NCI-H2107 treated with DMSO at 0.1 percent for 48 hours (cell line): ENCODE results near the gene ITSN2.
"Not testable (repeated sequence)": the region's sequence is repeated elsewhere in the genome, so short reads cannot be mapped to it uniquely, and the experiment has no call there.

Experiments
- DNase-seq: peaks from one replicate; lab custom pipeline; 2025; ENCODE audit not compliant: unreplicated experiment; lab: John Stamatoyannopoulos, UW

The ITSN2 gene

GRCh38 chr2:24365051-24365450 is 4.7 kb upstream of the ITSN2 start:
- DNase-seq, result no peak

- DNase-seq, result no peak
Measured at GRCh38 chr2:24363301-24363700, 3.0 kb upstream of the ITSN2 start.

GRCh38 chr2:24362253-24362652 is 1.9 kb upstream of the ITSN2 start:
- no peak for DNase-seq

DNA sequence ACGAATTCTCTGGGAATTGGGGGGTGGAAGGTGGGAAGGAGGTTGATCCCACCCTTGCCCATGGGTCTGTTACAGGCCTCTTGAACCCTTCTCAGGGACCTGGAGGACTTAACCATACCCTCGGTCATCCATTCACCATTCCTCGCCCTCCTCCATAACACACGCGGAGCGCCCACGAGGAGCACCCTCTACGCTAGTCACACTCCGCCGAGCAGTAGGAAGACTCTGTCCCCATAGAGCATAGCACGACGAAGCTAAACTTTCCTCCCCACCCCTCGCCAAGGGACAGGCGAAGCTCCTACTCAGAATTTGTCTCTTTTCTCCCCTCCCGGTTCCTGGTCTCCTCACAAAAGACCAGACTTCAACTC is 611 bp upstream of the ITSN2 start:
- DNase-seq, result no peak

- DNase-seq, result peak; percentile 54
Measured at GRCh38 chr2:24359129-24360049, 947 bp downstream of the ITSN2 start.

- not testable (repeated sequence) for DNase-seq
Measured at GRCh38 chr2:24357767-24358166, 2.6 kb downstream of the ITSN2 start.

GRCh38 chr2:24357115-24357514 is 3.2 kb downstream of the ITSN2 start:
- not testable (repeated sequence) for DNase-seq

DNA sequence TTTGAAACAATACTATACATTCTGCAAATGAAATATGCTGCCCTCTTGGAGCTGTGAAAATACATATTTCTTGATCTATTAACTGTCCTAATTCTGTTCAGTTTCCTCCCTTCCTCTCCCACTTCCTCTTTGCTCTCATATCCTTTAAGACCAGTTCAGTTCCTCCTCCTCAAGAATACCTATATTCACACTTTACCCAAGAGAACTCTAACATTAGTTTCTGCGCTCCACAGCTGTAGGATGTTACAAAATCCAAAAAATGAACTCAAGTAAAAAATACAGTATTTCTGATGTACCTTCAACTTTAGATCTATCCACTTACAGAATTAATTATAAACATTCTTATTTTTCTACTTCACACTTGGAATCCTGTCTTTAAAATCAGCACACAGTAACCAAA is 5.4 kb downstream of the ITSN2 start:
- DNase-seq, result no peak

DNA sequence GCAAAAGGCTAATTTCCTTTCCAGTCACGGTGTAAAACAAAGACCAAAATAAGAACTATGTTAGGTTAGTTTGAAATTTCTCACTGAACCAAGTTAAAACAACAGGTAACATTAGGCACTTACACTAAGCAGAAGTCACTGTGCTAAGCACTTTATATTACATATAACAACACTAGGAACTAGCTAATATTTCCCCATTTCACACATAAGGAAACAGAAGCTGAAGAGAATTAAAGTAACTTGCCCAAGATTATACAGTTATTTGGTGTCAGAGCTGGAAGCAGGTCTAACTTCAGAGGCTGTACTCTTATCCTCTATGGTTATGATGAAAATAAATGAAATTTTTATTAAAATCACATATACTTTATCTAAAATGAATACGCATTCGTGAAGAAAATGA is 5.9 kb downstream of the ITSN2 start:
- no peak for DNase-seq

DNA sequence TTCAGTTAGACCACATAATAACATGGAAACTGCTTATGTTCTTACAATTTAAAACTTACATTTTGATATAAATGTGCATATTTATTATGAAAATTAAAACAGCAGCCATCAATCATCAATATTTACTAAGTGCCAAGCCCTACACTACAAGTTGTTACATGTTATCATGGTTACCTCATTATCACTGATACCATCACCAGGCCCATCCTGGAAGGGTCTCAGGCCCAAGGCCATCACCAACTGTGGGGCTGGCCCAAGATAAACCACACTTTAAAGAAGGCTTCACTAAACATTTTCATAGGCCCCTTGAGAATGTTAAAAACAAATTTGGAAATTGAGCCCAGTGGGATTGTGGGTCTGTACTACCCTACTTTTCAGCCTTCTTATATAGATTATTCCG is 6.4 kb downstream of the ITSN2 start:
- no peak for DNase-seq

DNA sequence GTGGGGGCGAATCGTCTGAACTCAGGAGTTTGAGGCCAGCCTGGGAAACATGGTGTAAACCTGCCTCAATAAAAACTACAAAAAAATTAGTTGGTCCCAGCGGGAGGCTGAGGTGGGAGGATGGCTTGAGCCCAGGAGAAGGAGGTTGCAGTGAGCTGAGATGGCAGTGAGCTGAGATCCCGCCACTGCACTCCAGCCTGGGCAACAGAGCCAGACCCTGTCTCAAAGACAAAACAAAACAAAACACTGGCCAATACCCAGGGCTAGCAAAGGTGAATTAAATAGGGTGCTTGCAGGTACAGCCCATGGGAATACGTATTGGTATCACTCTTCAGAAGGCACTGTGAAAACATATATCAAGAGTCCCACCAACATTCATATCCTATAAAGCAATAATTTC is 7.0 kb downstream of the ITSN2 start:
- no peak for DNase-seq

- DNase-seq, result no peak
Measured at GRCh38 chr2:24352664-24353063, 7.7 kb downstream of the ITSN2 start.

DNA sequence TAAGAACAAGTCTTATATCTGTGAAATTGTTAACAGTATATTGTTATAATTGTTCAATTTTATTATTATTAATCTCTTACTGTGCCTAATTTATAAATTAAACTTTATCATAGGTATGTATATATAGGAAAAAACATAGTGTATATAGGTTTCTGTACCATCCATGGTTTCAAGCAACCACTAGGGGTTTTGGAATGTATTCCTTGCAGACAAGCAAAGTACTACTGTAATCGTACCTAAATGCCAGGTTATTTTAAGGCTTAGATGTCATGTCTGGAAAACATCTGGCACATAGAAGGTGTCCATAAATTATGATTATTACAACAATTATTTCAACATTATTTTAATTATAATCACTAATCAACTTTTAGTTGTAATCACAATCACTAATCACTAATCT is 8.4 kb downstream of the ITSN2 start:
- DNase-seq, result no peak

DNA sequence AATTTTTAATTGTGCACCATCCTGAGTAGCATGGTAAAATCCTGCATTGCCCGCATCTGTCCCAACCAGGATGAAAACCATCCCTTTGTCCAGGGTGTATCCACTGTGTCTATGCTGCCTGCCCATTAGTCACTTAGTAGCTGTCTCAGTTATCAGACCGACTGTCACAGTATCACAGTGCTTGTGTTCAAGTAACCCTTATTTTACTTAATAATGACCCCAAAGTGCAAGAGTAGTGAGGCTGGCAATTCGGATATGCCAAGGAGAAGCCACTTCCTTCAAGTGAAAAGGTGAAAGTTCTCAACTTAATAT is 8.8 kb downstream of the ITSN2 start:
- DNase-seq, result no peak

DNA sequence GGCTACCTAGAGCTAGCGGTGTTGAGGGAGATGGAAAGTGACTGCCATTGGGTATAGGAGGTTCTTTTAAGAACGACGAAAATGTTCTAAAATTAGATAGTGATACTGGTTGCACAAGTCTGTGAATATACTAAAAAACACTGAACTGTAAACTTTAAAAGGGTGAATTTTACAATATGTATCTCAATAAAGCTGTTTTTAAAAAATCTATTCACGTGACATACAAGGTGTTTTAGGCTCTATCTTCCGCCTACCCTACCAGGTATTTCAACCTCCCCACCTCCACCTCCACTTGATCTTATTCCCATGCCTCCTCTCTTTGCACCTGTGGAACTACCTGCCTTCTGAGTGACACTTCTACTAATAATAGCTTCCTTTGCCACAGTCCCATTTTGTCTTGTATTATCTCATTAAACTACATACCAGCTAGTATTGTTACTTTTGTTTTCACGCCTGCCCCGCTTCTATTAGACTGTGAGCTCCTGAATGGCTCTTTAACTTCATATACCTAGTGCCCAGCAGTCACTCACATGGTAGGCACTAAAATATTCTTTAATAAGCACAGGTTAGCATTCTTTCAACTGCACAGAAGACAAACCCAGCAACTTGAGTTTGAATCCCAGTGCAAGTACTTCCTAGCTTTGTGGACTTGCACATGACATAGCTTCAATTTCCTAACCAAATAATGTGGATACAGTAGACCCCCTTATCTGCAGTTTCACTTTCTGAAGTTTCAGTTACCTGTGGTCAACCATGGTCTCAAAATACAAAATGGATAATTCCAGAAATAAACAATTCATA is 9.3 kb downstream of the ITSN2 start:
- no peak for DNase-seq

DNA sequence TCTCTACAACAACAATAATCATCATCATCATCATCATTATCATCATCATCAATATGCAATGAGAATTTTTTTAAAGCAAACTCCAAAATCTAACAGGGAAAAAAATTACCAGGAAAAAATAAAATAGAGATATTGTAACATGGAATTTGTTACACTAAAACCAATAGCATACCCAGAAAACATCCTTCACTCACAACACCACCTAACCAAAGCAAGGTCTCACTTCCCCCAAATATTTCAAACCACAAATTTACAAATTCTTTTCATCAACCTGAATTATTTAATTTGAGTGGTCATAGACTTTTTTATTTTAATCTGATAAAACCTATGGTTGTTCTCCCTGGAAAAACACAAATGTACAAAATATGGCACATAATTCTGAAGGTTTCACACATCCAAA is 11.2 kb downstream of the ITSN2 start:
- no peak for DNase-seq

- DNase-seq, result no peak
Measured at GRCh38 chr2:24345937-24346336, 14.4 kb downstream of the ITSN2 start.

DNA sequence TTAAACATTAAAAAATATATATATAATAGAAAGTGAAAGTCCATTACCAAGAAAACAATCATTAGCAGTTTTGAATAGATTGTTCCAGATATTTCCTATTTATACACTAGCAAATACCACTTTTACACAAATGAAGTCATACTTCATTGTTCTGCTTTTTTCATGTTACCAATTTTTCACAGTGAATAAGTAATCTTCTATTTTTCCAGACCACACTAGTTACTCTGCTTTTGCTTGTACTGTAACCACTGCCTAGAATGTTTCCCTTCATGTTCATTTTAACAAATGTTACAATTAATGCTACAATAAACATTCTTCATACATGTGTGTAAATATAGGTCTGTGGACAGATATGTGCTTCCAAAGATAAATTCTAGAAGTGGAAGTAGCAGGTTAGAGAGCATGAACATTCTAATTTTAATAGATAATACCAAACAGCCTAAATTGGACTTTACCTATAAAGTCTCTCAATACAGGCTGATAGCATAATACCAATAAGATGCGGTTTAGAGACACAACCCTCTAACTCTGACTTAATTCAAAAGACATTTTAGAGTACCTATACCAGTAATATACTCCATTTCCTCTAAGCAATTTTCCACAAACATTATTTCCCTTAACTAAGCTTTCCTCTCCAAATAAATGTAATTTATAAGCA is 17.0 kb downstream of the ITSN2 start:
- DNase-seq, result no peak

GRCh38 chr2:24342110-24342910 is 18.0 kb downstream of the ITSN2 start:
- DNase-seq, result no peak

GRCh38 chr2:24339856-24340262 is 20.5 kb downstream of the ITSN2 start:
- no peak for DNase-seq

DNA sequence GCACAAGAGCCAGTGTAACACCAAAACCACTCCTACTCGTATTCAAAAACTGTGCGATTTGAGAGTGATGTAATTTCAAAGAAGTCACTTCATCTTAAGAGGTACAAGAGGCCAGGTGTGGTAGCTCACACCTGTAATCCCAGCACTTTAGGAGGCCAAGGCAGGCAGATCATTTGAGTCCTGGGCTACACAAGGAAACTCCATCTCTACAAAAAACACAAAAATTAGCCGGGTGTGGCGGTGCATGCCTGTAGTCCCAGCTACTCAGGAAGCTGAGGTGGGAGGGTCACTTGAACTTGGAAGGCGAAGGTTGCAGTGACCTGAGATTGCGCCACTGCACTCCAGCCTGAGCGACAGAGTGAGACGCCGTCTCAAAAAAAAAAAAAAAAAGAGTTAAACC is 21.2 kb downstream of the ITSN2 start:
- not testable (repeated sequence) for DNase-seq
